SK-N-SH (cell line): ENCODE results near the gene KCNK16. TPM values are rescaled to one million over a fixed set of nuclear protein-coding genes. Genes with fewer than 3 reads are reported as not detected.

ENCODE experiments used
- CTCF ChIA-PET: fragments of 300-600, 350-600 bp; formaldehyde crosslinking; extraction: SDS; loops from one replicate; lab custom pipeline; 2021; lab: Yijun Ruan, JAX
- POLR2A ChIA-PET: fragments of 350-600 bp; sonication (Branson Sonifier 250); formaldehyde crosslinking; extraction: SDS; loops from one replicate; lab custom pipeline; 2020; ENCODE audit warnings: antibody characterized with exemption, inconsistent platforms; lab: Yijun Ruan, JAX
- DNase-seq: peaks from one replicate; pipeline ENCODE4 v3.0.0; 2012
- H2AFZ ChIP-seq: fragments of 200-600 bp; sonication (generic); 2 replicates; pipeline ENCODE4 v1.8.1; 2016; ENCODE audit warnings: antibody characterized with exemption, mild to moderate bottlenecking, low read depth
- H3F3A ChIP-seq: fragments of 200-600 bp; sonication (generic); replicated peaks from 2 replicates; pipeline ENCODE3; 2016; ENCODE audit warnings: antibody characterized with exemption, mild to moderate bottlenecking; ENCODE audit not compliant: insufficient read depth
- H3K27ac ChIP-seq, 2 experiments: fragments of 200-500 bp in 1 of 2; fragments of 200-600 bp in 1 of 2; sonication (Bioruptor generic) in 1 of 2; sonication (generic), shearing (Covaris generic) in 1 of 2; 2 replicates each; pipeline versions ENCODE4 v1.5.1 to v1.6.1; 2014 to 2016; ENCODE audit warnings: low read depth in 2 of 2, inconsistent platforms in 1 of 2, low read length in 1 of 2, mild to moderate bottlenecking in 1 of 2, mixed read lengths in 1 of 2
- H3K27me3 ChIP-seq: fragments of 200-600 bp; sonication (generic), shearing (Covaris generic); 2 replicates; pipeline ENCODE4 v1.6.1; 2016; ENCODE audit warnings: mixed run types; ENCODE audit not compliant: insufficient read depth
- H3K36me3 ChIP-seq, 2 experiments: fragments of 200-500 bp in 1 of 2; fragments of 200-600 bp in 1 of 2; sonication (Bioruptor generic) in 1 of 2; sonication (generic) in 1 of 2; replicated peaks in 1 of 2; 2 replicates each; pipeline versions ENCODE3 to v1.5.1; 2014 to 2016; ENCODE audit warnings: low read length in 1 of 2, mild to moderate bottlenecking in 1 of 2; ENCODE audit not compliant: insufficient read depth in 2 of 2, control insufficient read depth in 1 of 2
- H3K4me1 ChIP-seq, 2 experiments: fragments of 200-500 bp in 1 of 2; fragments of 200-600 bp in 1 of 2; sonication (Bioruptor generic) in 1 of 2; sonication (generic), shearing (Covaris generic) in 1 of 2; 2 replicates each; pipeline versions ENCODE4 v1.5.1 to v1.6.1; 2014 to 2016; ENCODE audit warnings: low read depth in 1 of 2, low read length in 1 of 2, mixed run types in 1 of 2; ENCODE audit not compliant: insufficient read depth in 2 of 2, control insufficient read depth in 1 of 2
- H3K4me2 ChIP-seq: fragments of 200-600 bp; sonication (generic), shearing (Covaris generic); 2 replicates; pipeline ENCODE4 v1.6.1; 2017; ENCODE audit warnings: mixed run types
- H3K4me3 ChIP-seq, 2 experiments: fragments of 200-500 bp in 1 of 2; fragments of 200-600 bp in 1 of 2; sonication (Bioruptor generic) in 1 of 2; sonication (generic), shearing (Covaris generic) in 1 of 2; 2 replicates each; pipeline versions ENCODE4 v1.5.1 to v1.8.1; 2014 to 2016; ENCODE audit warnings: low read depth in 2 of 2, inconsistent platforms in 1 of 2, low read length in 1 of 2, mild to moderate bottlenecking in 1 of 2, mixed read lengths in 1 of 2, moderate library complexity in 1 of 2
- H3K79me2 ChIP-seq: fragments of 200-600 bp; sonication (generic); 2 replicates; pipeline ENCODE4 v1.8.1; 2017; ENCODE audit warnings: mild to moderate bottlenecking; ENCODE audit not compliant: insufficient read depth
- H3K9ac ChIP-seq: fragments of 200-600 bp; sonication (generic); 2 replicates; pipeline ENCODE4 v1.6.1; 2017; ENCODE audit warnings: mixed run types
- H3K9me2 ChIP-seq: fragments of 200-600 bp; sonication (generic); 2 replicates; pipeline ENCODE4 v1.6.1; 2017; ENCODE audit warnings: mixed run types
- H3K9me3 ChIP-seq: fragments of 200-600 bp; sonication (generic); 2 replicates; pipeline ENCODE4 v1.6.1; 2017; ENCODE audit warnings: mixed run types, mild to moderate bottlenecking, moderate library complexity
- H4K20me1 ChIP-seq: fragments of 200-600 bp; sonication (generic); 2 replicates; pipeline ENCODE4 v1.6.1; 2017; ENCODE audit warnings: mild to moderate bottlenecking, mixed run types; ENCODE audit not compliant: insufficient read depth
- EP300 ChIP-seq, 2 experiments: IDR thresholded peaks; 2 replicates each; pipeline versions ENCODE4 v1.4.0 to v1.6.1; 2012; ENCODE audit warnings: borderline replicate concordance in 1 of 2, low read depth in 1 of 2, low read length in 1 of 2
- EZH2phosphoT487 ChIP-seq: fragments of 200-600 bp; sonication (generic); IDR thresholded peaks from 2 replicates; pipeline ENCODE4 v1.6.1; 2017; ENCODE audit warnings: low read depth, mixed run types, mild to moderate bottlenecking, antibody characterized with exemption, moderate library complexity, borderline replicate concordance
- FOSL2 ChIP-seq: IDR thresholded peaks from 2 replicates; pipeline ENCODE4 v1.4.0; 2012; ENCODE audit warnings: low read depth, mild to moderate bottlenecking, moderate library complexity, borderline replicate concordance
- MEF2A ChIP-seq: IDR thresholded peaks from 2 replicates; pipeline ENCODE4 v1.4.0; 2012; ENCODE audit warnings: low read depth, borderline replicate concordance
- NFIC ChIP-seq: IDR thresholded peaks from 2 replicates; pipeline ENCODE4 v1.4.0; 2012; ENCODE audit warnings: borderline replicate concordance
- NRF1 ChIP-seq: IDR thresholded peaks from 2 replicates; pipeline ENCODE4 v1.6.1; 2012; ENCODE audit warnings: low read depth, mild to moderate bottlenecking, low read length
- POLR2AphosphoS5 ChIP-seq: IDR thresholded peaks from 2 replicates; pipeline ENCODE4 v1.6.1; 2012; ENCODE audit warnings: low read depth, low read length
- RXRA ChIP-seq: IDR thresholded peaks from 2 replicates; pipeline ENCODE4 v1.4.0; 2012; ENCODE audit warnings: low read depth, mild to moderate bottlenecking, borderline replicate concordance
- SIN3A ChIP-seq: IDR thresholded peaks from 2 replicates; pipeline ENCODE4 v1.6.1; 2012; ENCODE audit warnings: low read depth, mild to moderate bottlenecking, low read length, moderate library complexity, borderline replicate concordance
- TCF12 ChIP-seq: IDR thresholded peaks from 2 replicates; pipeline ENCODE4 v1.4.0; 2012
- TEAD4 ChIP-seq: IDR thresholded peaks from 2 replicates; pipeline ENCODE4 v1.4.0; 2012; ENCODE audit warnings: mild to moderate bottlenecking, borderline replicate concordance; ENCODE audit not compliant: insufficient read depth
- YY1 ChIP-seq: IDR thresholded peaks from 2 replicates; pipeline ENCODE4 v1.4.0; 2012; ENCODE audit warnings: low read depth, mild to moderate bottlenecking
- WGBS: methylation state at CpG from one replicate; pipeline ENCODE4 v1.1.6; 2017; ENCODE audit warnings: low lambda C conversion rate; 5-methylcytosine and 5-hydroxymethylcytosine counted together
- polyA plus RNA-seq, 3 experiments: library from polyadenylated mRNA; depleted of rRNA; stranded (reverse); fragments of >200 nt; gene quantifications; 2 replicates each; pipeline ENCODE4 v1.2.3, GENCODE V29; 2012
- TF ChIP-seq, protein P1 (sequence below): fragments of 200-600 bp; sonication (generic); IDR thresholded peaks from 2 replicates; pipeline ENCODE4 v1.6.1; 2017; ENCODE audit warnings: antibody characterized with exemption, mild to moderate bottlenecking, moderate library complexity
- TF ChIP-seq, protein P2 (sequence below): IDR thresholded peaks from 2 replicates; pipeline ENCODE4 v1.4.0; 2012; ENCODE audit warnings: low read depth

The KCNK16 gene
- polyA plus RNA-seq, 1 of the 3 experiments (the other 2 are of a cell fraction), result not detected

DNA sequence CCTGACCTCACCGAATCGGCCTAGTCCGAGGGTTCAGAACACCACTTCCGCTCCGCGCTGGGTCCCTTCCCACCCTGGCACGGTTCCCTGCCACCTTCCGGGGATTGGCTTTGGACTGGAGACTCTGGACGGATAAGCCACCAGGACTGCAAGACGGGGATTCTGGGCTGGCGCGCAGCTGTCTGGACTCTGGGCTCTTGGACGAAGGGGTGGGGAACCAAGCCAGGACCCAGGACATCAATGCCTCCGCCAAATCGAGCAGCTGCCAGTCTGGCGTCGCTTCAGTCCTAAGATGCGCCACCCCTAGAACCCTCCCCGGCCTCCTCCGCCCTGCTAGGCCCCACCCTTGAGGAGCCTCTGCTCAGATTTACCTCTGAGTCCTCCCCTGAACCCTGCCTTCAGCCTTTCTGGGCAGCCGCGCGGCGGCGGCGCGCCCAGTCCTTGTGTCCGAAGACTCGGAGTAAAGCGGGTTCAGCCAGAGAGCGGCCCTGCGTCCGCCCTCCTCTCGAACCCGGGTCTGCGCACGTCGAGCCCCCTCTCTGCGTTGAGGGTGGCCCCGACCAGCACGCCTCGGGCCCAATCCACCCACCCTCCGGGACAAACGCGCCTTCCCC, 9.5 kb downstream of the KCNK16 start (continued):
- no peak for TF ChIP-seq SIN3A
- TF ChIP-seq, all 33 proteins: peak for 0

DNA sequence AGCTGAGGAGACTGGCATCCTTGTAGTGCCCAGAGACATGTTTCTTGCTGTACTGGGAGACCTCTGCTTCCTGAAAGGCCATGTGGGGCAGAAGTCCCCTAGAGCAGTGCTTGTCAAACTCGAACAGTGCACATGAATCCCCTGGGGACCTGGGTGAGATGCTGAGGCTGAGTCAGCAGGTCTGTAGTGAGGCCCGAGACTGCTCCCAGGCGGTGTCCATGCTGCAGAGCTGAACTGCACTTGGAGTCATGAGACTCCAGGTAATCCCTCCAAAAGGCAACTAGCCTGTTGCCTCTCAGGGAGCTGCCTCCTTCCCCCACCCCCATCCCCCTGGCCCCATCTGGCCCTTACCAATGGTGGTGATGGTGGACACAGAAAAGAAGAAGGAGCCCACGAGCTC, 12.0 kb downstream of the KCNK16 start:
- Histone ChIP-seq H3K9me3 (no peaks in the 10 kb centered on the region), H3K4me3 (no peak overlapping the region; a peak in 1 of 4 replicates), H4K20me1 (no peaks in the 10 kb centered on the region), H3F3A (no peaks in the 10 kb centered on the region), H3K79me2 (no peaks in the 10 kb centered on the region), H3K4me1 (peaks cover 0 to 2% of the 10 kb centered on the region in 2 experiments; a peak in 1 of 4 replicates), H3K4me2 (no peak overlapping the region), H3K36me3 (no peaks in the 10 kb centered on the region), H3K9ac (no peak overlapping the region), H3K27ac (no peak overlapping the region), H2AFZ (no peak overlapping the region), H3K27me3 (peaks cover 7% of the 10 kb centered on the region; the same call in 1 of the 2 replicates), H3K9me2 (no peaks in the 10 kb centered on the region)
- ChIA-PET POLR2A (no interaction called here), CTCF (interaction anchor here (0.6 to 16.6 kb wide), 31 partner anchors 8 to 589 kb away, joined by 3 to 457 read pairs (median 4); partner anchors contain the start of gene KCNK16)
- no peak for TF ChIP-seq FOSL2
- TF ChIP-seq YY1, result no peak
- no peak for TF ChIP-seq EZH2phosphoT487
- no peak for TF ChIP-seq NFIC
- TF ChIP-seq, protein P1, sequence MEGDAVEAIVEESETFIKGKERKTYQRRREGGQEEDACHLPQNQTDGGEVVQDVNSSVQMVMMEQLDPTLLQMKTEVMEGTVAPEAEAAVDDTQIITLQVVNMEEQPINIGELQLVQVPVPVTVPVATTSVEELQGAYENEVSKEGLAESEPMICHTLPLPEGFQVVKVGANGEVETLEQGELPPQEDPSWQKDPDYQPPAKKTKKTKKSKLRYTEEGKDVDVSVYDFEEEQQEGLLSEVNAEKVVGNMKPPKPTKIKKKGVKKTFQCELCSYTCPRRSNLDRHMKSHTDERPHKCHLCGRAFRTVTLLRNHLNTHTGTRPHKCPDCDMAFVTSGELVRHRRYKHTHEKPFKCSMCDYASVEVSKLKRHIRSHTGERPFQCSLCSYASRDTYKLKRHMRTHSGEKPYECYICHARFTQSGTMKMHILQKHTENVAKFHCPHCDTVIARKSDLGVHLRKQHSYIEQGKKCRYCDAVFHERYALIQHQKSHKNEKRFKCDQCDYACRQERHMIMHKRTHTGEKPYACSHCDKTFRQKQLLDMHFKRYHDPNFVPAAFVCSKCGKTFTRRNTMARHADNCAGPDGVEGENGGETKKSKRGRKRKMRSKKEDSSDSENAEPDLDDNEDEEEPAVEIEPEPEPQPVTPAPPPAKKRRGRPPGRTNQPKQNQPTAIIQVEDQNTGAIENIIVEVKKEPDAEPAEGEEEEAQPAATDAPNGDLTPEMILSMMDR, result no peak
- no peak for TF ChIP-seq TEAD4
- TF ChIP-seq MEF2A, result no peak
- TF ChIP-seq EP300 (IDR thresholded peaks at IDR 0.05; ENCODE audit: borderline replicate concordance in 1 of 2, low read depth in 1 of 2, low read length in 1 of 2), result no peak
- TF ChIP-seq NRF1, result no peak
- no peak for TF ChIP-seq SIN3A
- no peak for TF ChIP-seq TCF12
- TF ChIP-seq RXRA, result no peak
- TF ChIP-seq, protein P2, sequence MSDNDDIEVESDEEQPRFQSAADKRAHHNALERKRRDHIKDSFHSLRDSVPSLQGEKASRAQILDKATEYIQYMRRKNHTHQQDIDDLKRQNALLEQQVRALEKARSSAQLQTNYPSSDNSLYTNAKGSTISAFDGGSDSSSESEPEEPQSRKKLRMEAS, result no peak
- TF ChIP-seq POLR2AphosphoS5, result no peak
- 14% methylated on average over 1 of the region's 4 CpGs for WGBS
- DNase-seq, result no peak
